ENCODE results near the gene RIMKLB. TPM values are rescaled to one million over a fixed set of nuclear protein-coding genes. Genes with fewer than 3 reads are reported as not detected.

Gene RIMKLB
- polyA plus RNA-seq, 1 of the 3 experiments (the other 2 are of a cell fraction), result 24.5 TPM

- Histone ChIP-seq H3K27me3 (ENCODE audit: insufficient read depth) (no peaks in the 10 kb centered on the region), H3K4me2 (peak overlapping the region; percentile 93), H3K4me3 (ENCODE audit: low read depth in 2 of 2, low read length in 1 of 2) (peak overlapping the region; percentile 91), H4K20me1 (ENCODE audit: insufficient read depth) (peaks cover 19% of the 10 kb centered on the region), H3K36me3 (replicated peaks in 1 of 2; ENCODE audit: control insufficient read depth in 1 of 2, insufficient read depth in 2 of 2, low read length in 1 of 2) (peaks cover 6 to 11% of the 10 kb centered on the region in 2 experiments), H3K4me1 (ENCODE audit: control insufficient read depth in 1 of 2, insufficient read depth in 2 of 2, low read depth in 1 of 2, low read length in 1 of 2) (peaks cover 9 to 16% of the 10 kb centered on the region in 2 experiments; a peak in 3 of 4 replicates), H3K9me3 (no peaks in the 10 kb centered on the region), H3K9ac (peak overlapping the region; percentile 97), H3F3A (replicated peaks; ENCODE audit: insufficient read depth) (peaks cover 20% of the 10 kb centered on the region), H3K79me2 (ENCODE audit: insufficient read depth) (peaks cover 36% of the 10 kb centered on the region), H3K27ac (ENCODE audit: low read depth in 2 of 2, low read length in 1 of 2) (peak overlapping the region; percentile 77 to 86), H3K9me2 (no peaks in the 10 kb centered on the region), H2AFZ (ENCODE audit: low read depth) (peak overlapping the region; percentile 96; the same call in 1 of the 2 replicates)
- TF ChIP-seq ELF1 (IDR thresholded peaks at IDR 0.05), result no peak
- TF ChIP-seq, protein P1, sequence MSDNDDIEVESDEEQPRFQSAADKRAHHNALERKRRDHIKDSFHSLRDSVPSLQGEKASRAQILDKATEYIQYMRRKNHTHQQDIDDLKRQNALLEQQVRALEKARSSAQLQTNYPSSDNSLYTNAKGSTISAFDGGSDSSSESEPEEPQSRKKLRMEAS (IDR thresholded peaks at IDR 0.05; ENCODE audit: low read depth), result peak; percentile 13; the same call in 1 of the 2 replicates
- no peak for TF ChIP-seq POLR2AphosphoS5 (IDR thresholded peaks at IDR 0.05; ENCODE audit: low read depth, low read length)
- no peak for TF ChIP-seq TEAD4 (IDR thresholded peaks at IDR 0.05; ENCODE audit: borderline replicate concordance, insufficient read depth)
- peak; percentile 56 for TF ChIP-seq YY1 (IDR thresholded peaks at IDR 0.05; ENCODE audit: low read depth)
- no peak for TF ChIP-seq MXI1 (IDR thresholded peaks at IDR 0.05; ENCODE audit: low read depth, low read length)
- TF ChIP-seq, protein P2, sequence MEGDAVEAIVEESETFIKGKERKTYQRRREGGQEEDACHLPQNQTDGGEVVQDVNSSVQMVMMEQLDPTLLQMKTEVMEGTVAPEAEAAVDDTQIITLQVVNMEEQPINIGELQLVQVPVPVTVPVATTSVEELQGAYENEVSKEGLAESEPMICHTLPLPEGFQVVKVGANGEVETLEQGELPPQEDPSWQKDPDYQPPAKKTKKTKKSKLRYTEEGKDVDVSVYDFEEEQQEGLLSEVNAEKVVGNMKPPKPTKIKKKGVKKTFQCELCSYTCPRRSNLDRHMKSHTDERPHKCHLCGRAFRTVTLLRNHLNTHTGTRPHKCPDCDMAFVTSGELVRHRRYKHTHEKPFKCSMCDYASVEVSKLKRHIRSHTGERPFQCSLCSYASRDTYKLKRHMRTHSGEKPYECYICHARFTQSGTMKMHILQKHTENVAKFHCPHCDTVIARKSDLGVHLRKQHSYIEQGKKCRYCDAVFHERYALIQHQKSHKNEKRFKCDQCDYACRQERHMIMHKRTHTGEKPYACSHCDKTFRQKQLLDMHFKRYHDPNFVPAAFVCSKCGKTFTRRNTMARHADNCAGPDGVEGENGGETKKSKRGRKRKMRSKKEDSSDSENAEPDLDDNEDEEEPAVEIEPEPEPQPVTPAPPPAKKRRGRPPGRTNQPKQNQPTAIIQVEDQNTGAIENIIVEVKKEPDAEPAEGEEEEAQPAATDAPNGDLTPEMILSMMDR (IDR thresholded peaks at IDR 0.05), result no peak
- TF ChIP-seq RXRA (IDR thresholded peaks at IDR 0.05; ENCODE audit: borderline replicate concordance, low read depth), result no peak
- TF ChIP-seq, protein P3, sequence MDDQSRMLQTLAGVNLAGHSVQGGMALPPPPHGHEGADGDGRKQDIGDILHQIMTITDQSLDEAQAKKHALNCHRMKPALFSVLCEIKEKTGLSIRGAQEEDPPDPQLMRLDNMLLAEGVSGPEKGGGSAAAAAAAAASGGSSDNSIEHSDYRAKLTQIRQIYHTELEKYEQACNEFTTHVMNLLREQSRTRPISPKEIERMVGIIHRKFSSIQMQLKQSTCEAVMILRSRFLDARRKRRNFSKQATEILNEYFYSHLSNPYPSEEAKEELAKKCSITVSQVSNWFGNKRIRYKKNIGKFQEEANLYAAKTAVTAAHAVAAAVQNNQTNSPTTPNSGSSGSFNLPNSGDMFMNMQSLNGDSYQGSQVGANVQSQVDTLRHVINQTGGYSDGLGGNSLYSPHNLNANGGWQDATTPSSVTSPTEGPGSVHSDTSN (IDR thresholded peaks at IDR 0.05), result 0 out of 2 replicates have a peak, but pooled peaks have one; percentile 3
- TF ChIP-seq, protein P4, sequence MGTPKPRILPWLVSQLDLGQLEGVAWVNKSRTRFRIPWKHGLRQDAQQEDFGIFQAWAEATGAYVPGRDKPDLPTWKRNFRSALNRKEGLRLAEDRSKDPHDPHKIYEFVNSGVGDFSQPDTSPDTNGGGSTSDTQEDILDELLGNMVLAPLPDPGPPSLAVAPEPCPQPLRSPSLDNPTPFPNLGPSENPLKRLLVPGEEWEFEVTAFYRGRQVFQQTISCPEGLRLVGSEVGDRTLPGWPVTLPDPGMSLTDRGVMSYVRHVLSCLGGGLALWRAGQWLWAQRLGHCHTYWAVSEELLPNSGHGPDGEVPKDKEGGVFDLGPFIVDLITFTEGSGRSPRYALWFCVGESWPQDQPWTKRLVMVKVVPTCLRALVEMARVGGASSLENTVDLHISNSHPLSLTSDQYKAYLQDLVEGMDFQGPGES (IDR thresholded peaks at IDR 0.05; ENCODE audit: low read depth, low read length), result no peak
- TF ChIP-seq TAF1 (IDR thresholded peaks at IDR 0.05; ENCODE audit: borderline replicate concordance, low read depth, low read length), result no peak
- no peak for TF ChIP-seq GATA2 (CRISPR knock-in tag; IDR thresholded peaks at IDR 0.05)
- TF ChIP-seq GABPA (IDR thresholded peaks at IDR 0.05; ENCODE audit: low read depth), result peak; percentile 4; the same call in 1 of the 2 replicates
- 0 out of 4 replicates have a peak, but pooled peaks of 1 of the 2 experiments have one; percentile 12 for TF ChIP-seq EP300 (IDR thresholded peaks at IDR 0.05; ENCODE audit: borderline replicate concordance in 1 of 2, low read depth in 1 of 2, low read length in 1 of 2)
- WGBS (ENCODE audit: low lambda C conversion rate), result 2% methylated on average over 21 of the region's 21 CpGs
- no peak for DNase-seq
- ChIA-PET CTCF (interaction anchor here (1.2 to 1.4 kb wide), 3 partner anchors 84 to 253 kb away, joined by 3 to 6 read pairs (median 4); partner anchors contain the start of gene M6PR), POLR2A (interaction anchor here (0.9 kb wide), 1 partner anchor 9 kb away, joined by 4 read pairs; no protein-coding TSS in a partner anchor)
Observed at GRCh38 chr12:8697120-8697475, 693 bp upstream of the RIMKLB start.
